Neutrophil (primary cell): ENCODE results near the gene IFT20.

Experiments
- H3K27ac ChIP-seq: fragments of 200-600 bp; sonication (generic); 2 replicates; pipeline ENCODE4 v1.5.1; 2016; ENCODE audit warnings: mild to moderate bottlenecking, moderate library complexity
- H3K27me3 ChIP-seq: fragments of 200-600 bp; sonication (generic); 2 replicates; pipeline ENCODE4 v1.6.0; 2016; ENCODE audit warnings: mild to moderate bottlenecking
- H3K36me3 ChIP-seq: fragments of 200-600 bp; sonication (generic); 2 replicates; pipeline ENCODE4 v1.5.1; 2017
- H3K4me1 ChIP-seq, 2 experiments: fragments of 200-600 bp in 1 of 2; sonication (generic) in 1 of 2; 1 replicate in 1 of 2; 2 replicates in 1 of 2; pipeline versions ENCODE4 v1.5.1 to v1.6.1; 2013 to 2016; ENCODE audit warnings: low read depth in 1 of 2, low read length in 1 of 2, mild to moderate bottlenecking in 1 of 2, moderate library complexity in 1 of 2; ENCODE audit not compliant: control insufficient read depth in 1 of 2, insufficient read depth in 1 of 2
- H3K4me3 ChIP-seq, 2 experiments: fragments of 200-600 bp in 1 of 2; sonication (generic) in 1 of 2; 1 replicate in 1 of 2; 2 replicates in 1 of 2; pipeline ENCODE4 v1.5.1; 2013 to 2016; ENCODE audit warnings: low read depth in 1 of 2, low read length in 1 of 2, mild to moderate bottlenecking in 1 of 2, moderate library complexity in 1 of 2
- H3K9me3 ChIP-seq: fragments of 200-600 bp; sonication (generic); 2 replicates; pipeline ENCODE4 v1.5.1; 2016
- CTCF ChIP-seq: fragments of 200-600 bp; sonication (generic); IDR thresholded peaks from 2 replicates; pipeline ENCODE4 v1.5.1; 2016; ENCODE audit warnings: antibody characterized with exemption

The IFT20 gene

GRCh38 chr17:28379814-28380801 lies 44.8 kb upstream of the IFT20 start:
- Histone ChIP-seq H3K4me1 (peaks cover 13 to 23% of the 10 kb centered on the region in 2 experiments), H3K9me3 (no peaks in the 10 kb centered on the region), H3K27me3 (peaks cover 66% of the 10 kb centered on the region), H3K36me3 (no peaks in the 10 kb centered on the region), H3K4me3 (no peak overlapping the region), H3K27ac (no peak overlapping the region)
- TF ChIP-seq CTCF, result no peak

- H3K9me3 ChIP-seq, result no peaks in the 10 kb centered on the region
- H3K27ac ChIP-seq, result no peak overlapping the region
- no peak overlapping the region for H3K4me3 ChIP-seq
- TF ChIP-seq CTCF, result no peak
- peaks cover 62% of the 10 kb centered on the region for H3K27me3 ChIP-seq
- H3K36me3 ChIP-seq, result no peaks in the 10 kb centered on the region
- peaks cover 4 to 18% of the 10 kb centered on the region in 2 experiments for H3K4me1 ChIP-seq
These were observed 37.6 kb upstream of the IFT20 start for GRCh38 chr17:28372945-28373274.

- Histone ChIP-seq H3K9me3 (no peaks in the 10 kb centered on the region), H3K27me3 (peaks cover 62% of the 10 kb centered on the region), H3K27ac (no peak overlapping the region), H3K36me3 (peaks cover 4% of the 10 kb centered on the region), H3K4me1 (peaks cover 4 to 18% of the 10 kb centered on the region in 2 experiments), H3K4me3 (peak overlapping the region in 1 of 2 experiments; percentile 67)
- TF ChIP-seq CTCF, result no peak
These were observed 37.1 kb upstream of the IFT20 start for GRCh38 chr17:28372203-28372944.

GRCh38 chr17:28371245-28372202 lies 36.3 kb upstream of the IFT20 start, which contains the start of gene SARM1:
SARM1 (plus strand) TSS chr17:28371694; CDS start chr17:28372033, 339 bp downstream.
- H3K36me3 ChIP-seq, result peaks cover 8% of the 10 kb centered on the region
- H3K4me1 ChIP-seq, result peaks cover 4 to 18% of the 10 kb centered on the region in 2 experiments
- no peak within 1 kb of the TSS for H3K27ac ChIP-seq
- H3K9me3 ChIP-seq, result no peaks in the 10 kb centered on the region
- H3K27me3 ChIP-seq, result peaks cover 62% of the 10 kb centered on the region
- peak within 1 kb of the TSS; percentile 45 to 67 for H3K4me3 ChIP-seq
- TF ChIP-seq CTCF, result no peak

- no peaks in the 10 kb centered on the region for H3K9me3 ChIP-seq
- peaks cover 59% of the 10 kb centered on the region for H3K27me3 ChIP-seq
- peak overlapping the region in 1 of 2 experiments; percentile 67 for H3K4me3 ChIP-seq
- peaks cover 14% of the 10 kb centered on the region for H3K36me3 ChIP-seq
- TF ChIP-seq CTCF, result no peak
- peaks cover 4 to 18% of the 10 kb centered on the region in 2 experiments for H3K4me1 ChIP-seq
- no peak overlapping the region for H3K27ac ChIP-seq
These were observed 35.5 kb upstream of the IFT20 start for GRCh38 chr17:28370744-28371103.
